AG09319 (cell line): ENCODE data around the gene CEP89.
"Not testable (repeated sequence)": the region's sequence is repeated elsewhere in the genome, so short reads cannot be mapped to it uniquely, and the experiment has no call there.

Experiments
- DNase-seq: peaks from one replicate; pipeline ENCODE4 v3.0.0-alpha.2; 2010; ENCODE audit warnings: low read depth; ENCODE audit errors: extremely low read depth
- CTCF ChIP-seq: IDR thresholded peaks from 2 replicates; pipeline ENCODE4 v1.5.1; 2011; ENCODE audit warnings: low read depth, mild to moderate bottlenecking, inconsistent platforms, low read length, moderate library complexity

CEP89 gene

GRCh38 chr19:32971715-32972540 is at the start of gene CEP89, which contains the start of gene FAAP24:
Gene CEP89, minus strand, starts transcription at chr19:32971958. Its CDS starts 84 bp downstream, at chr19:32971874.
Gene FAAP24, plus strand, starts transcription at chr19:32972242. Its CDS starts 955 bp downstream, at chr19:32973197.
- TF ChIP-seq CTCF, result no peak
- DNase-seq, result peak; percentile 99

- DNase-seq, result not testable (repeated sequence)
These were observed 39.1 kb upstream of the CEP89 start for GRCh38 chr19:33010891-33011290.

- no peak for TF ChIP-seq CTCF
- DNase-seq, result no peak
These were observed 37.0 kb upstream of the CEP89 start for GRCh38 chr19:33008738-33009137.

GRCh38 chr19:33005440-33005839 is 33.7 kb upstream of the CEP89 start:
- DNase-seq, result no peak
- no peak for TF ChIP-seq CTCF

GRCh38 chr19:33003424-33004024 is 31.8 kb upstream of the CEP89 start:
- not testable (repeated sequence) for DNase-seq

- DNase-seq, result not testable (repeated sequence)
These were observed 30.5 kb upstream of the CEP89 start for GRCh38 chr19:33002126-33002865.

GRCh38 chr19:33000910-33001309 is 29.2 kb upstream of the CEP89 start:
- no peak for TF ChIP-seq CTCF
- no peak for DNase-seq

- no peak for DNase-seq
- no peak for TF ChIP-seq CTCF
These were observed 28.8 kb upstream of the CEP89 start for GRCh38 chr19:33000510-33000909.
